COLO829 (cell line): ENCODE measurements around the gene CD27.
"Not testable (repeated sequence)": the region's sequence is repeated elsewhere in the genome, so short reads cannot be mapped to it uniquely, and the experiment has no call there.

ENCODE experiments used
- DNase-seq: peaks from one replicate; pipeline ENCODE4 v3.0.0; 2012; ENCODE audit warnings: low spot score

Gene CD27

GRCh38 chr12:6488240-6488639 lies 43.5 kb downstream of the CD27 start:
- no peak for DNase-seq

- no peak for DNase-seq
Observed at GRCh38 chr12:6489449-6489848, 44.7 kb downstream of the CD27 start.

- not testable (repeated sequence) for DNase-seq
Observed at GRCh38 chr12:6490673-6491072, 45.9 kb downstream of the CD27 start.

GRCh38 chr12:6492838-6493496 lies 48.2 kb downstream of the CD27 start, which contains the start of gene MRPL51:
Gene MRPL51, minus strand, starts transcription at chr12:6493262. Its CDS starts 126 bp downstream, at chr12:6493136.
- peak; percentile 98 for DNase-seq

GRCh38 chr12:6493497-6494257 lies 48.9 kb downstream of the CD27 start, which contains the start of gene NCAPD2:
Gene NCAPD2, plus strand, starts transcription at chr12:6494102. Its CDS starts 997 bp downstream, at chr12:6495099.
- DNase-seq: peak; percentile 93

GRCh38 chr12:6494258-6494743 lies 49.5 kb downstream of the CD27 start:
- DNase-seq: no peak

- DNase-seq: no peak
Observed at GRCh38 chr12:6494968-6495367, 50.2 kb downstream of the CD27 start.

- not testable (repeated sequence) for DNase-seq
Observed at GRCh38 chr12:6497291-6497690, 52.5 kb downstream of the CD27 start.

GRCh38 chr12:6500466-6500865 lies 55.7 kb downstream of the CD27 start:
- DNase-seq: peak; percentile 9
